Cardiac muscle cell (in vitro differentiated cells and primary cell): Measurements from ENCODE around the gene FGF14. TPM values are rescaled to one million over a fixed set of nuclear protein-coding genes. Genes with fewer than 3 reads are reported as not detected.
A peak's percentile ranks its signal among the peaks of the same experiment; 100 is the strongest.

ENCODE experiments used
- DNase-seq, 2 donors: peaks; one replicate each; pipeline versions ENCODE4 v3.0.0 to v3.0.0-alpha.2; 2010 to 2017; ENCODE audit warnings: low read depth in 1 of 2, low spot score in 1 of 2
- H3K27ac ChIP-seq: fragments of 200-600 bp; sonication (generic); 2 replicates; pipeline ENCODE4 v1.5.1; 2016
- H3K27me3 ChIP-seq: fragments of 200-600 bp; sonication (generic); 2 replicates; pipeline ENCODE4 v1.6.0; 2016; ENCODE audit warnings: control low read depth
- H3K36me3 ChIP-seq: fragments of 200-600 bp; sonication (generic); 2 replicates; pipeline ENCODE4 v1.5.1; 2016; ENCODE audit warnings: control low read depth
- H3K4me1 ChIP-seq: fragments of 200-600 bp; sonication (generic); 2 replicates; pipeline ENCODE4 v1.8.1; 2017; ENCODE audit warnings: low read depth, mild to moderate bottlenecking, mixed run types
- H3K4me3 ChIP-seq: fragments of 200-600 bp; sonication (generic); 2 replicates; pipeline ENCODE4 v1.5.1; 2016; ENCODE audit warnings: mild to moderate bottlenecking
- H3K9me3 ChIP-seq: fragments of 200-600 bp; sonication (generic); 2 replicates; pipeline ENCODE4 v1.5.1; 2017; ENCODE audit warnings: low read depth, mild to moderate bottlenecking, control low read depth
- polyA plus RNA-seq: library from polyadenylated mRNA; unstranded; fragments of >200 nt; fragmentation: Nextera tagmentation; extraction: Ambion mirVana; gene quantifications from 2 replicates; pipeline ENCODE4 v1.2.1, GENCODE V29; 2016
- total RNA-seq: library from RNA; depleted of rRNA; stranded (reverse); fragments of >200 nt; gene quantifications from 2 replicates; pipeline ENCODE4 v1.2.3, GENCODE V29; 2016
- TF ChIP-seq, protein P1 (sequence below): IDR thresholded peaks from 2 replicates; pipeline ENCODE4 v1.5.1; 2012; ENCODE audit warnings: low read depth, mild to moderate bottlenecking, low read length

FGF14 gene
- total and polyA plus RNA-seq, 2 experiments from 2014 or later, result not detected

DNA sequence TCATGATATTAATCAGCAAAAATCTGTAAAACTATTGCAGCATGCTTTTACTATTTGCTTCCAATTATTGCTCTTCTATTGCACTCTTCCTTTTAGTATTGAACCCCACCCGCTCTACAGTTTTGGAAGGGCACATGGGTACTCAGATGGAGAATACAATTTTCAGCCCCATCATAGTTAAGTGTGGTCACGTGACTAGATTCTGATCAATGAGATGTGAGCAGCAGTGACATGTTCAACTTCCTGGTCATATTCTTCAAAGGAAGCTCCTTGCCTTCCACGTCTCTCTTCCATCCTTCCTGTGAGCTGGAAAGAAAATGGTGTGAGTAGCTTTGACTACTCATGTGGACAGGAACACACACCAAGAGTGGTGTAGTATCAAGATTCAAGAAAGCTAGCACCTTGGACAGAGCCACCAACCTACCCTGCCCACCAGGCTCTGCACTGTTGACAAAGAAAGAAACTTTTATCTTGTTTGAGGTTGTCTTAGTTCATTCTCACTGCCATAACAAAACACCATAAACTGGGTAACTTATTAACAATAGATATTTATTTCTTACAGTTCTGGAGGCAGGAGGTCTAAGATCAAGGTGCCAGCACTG, 3.8 kb upstream of the FGF14 start:
- Histone ChIP-seq H3K27ac (no peak overlapping the region), H3K4me1 (no peaks in the 10 kb centered on the region), H3K9me3 (no peaks in the 10 kb centered on the region), H3K4me3 (no peak overlapping the region), H3K36me3 (no peaks in the 10 kb centered on the region), H3K27me3 (peaks cover 45% of the 10 kb centered on the region)
- TF ChIP-seq, protein P1, sequence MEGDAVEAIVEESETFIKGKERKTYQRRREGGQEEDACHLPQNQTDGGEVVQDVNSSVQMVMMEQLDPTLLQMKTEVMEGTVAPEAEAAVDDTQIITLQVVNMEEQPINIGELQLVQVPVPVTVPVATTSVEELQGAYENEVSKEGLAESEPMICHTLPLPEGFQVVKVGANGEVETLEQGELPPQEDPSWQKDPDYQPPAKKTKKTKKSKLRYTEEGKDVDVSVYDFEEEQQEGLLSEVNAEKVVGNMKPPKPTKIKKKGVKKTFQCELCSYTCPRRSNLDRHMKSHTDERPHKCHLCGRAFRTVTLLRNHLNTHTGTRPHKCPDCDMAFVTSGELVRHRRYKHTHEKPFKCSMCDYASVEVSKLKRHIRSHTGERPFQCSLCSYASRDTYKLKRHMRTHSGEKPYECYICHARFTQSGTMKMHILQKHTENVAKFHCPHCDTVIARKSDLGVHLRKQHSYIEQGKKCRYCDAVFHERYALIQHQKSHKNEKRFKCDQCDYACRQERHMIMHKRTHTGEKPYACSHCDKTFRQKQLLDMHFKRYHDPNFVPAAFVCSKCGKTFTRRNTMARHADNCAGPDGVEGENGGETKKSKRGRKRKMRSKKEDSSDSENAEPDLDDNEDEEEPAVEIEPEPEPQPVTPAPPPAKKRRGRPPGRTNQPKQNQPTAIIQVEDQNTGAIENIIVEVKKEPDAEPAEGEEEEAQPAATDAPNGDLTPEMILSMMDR, result no peak
- peak in 1 of 2 donors; percentile 67 for DNase-seq

DNA sequence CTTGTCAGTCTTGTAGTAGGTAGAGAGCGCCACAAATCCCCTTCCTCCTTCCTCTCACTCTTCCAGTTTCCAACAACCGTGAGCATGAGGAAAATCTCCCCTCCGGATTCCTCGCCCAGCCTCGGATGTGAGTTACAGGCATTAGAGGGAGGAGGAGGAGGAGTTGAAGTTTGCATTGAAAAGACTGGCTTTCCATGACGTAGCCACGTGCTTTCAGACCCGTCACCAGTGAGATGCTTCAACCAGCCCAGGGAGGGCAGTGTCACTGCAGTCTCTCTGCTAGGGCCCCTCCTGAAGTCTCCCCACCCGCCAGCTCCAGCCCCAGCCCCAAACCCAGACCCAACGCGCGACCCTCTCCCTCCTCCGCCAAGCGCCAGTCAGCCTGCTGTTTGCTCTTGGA, 442 bp upstream of the FGF14 start:
- Histone ChIP-seq H3K4me3 (no peak overlapping the region), H3K27ac (no peak overlapping the region), H3K9me3 (no peaks in the 10 kb centered on the region), H3K36me3 (no peaks in the 10 kb centered on the region), H3K27me3 (peaks cover 78% of the 10 kb centered on the region), H3K4me1 (peaks cover 4% of the 10 kb centered on the region)
- peak; percentile 20 to 23 for DNase-seq
- TF ChIP-seq, protein P1, result no peak

DNA sequence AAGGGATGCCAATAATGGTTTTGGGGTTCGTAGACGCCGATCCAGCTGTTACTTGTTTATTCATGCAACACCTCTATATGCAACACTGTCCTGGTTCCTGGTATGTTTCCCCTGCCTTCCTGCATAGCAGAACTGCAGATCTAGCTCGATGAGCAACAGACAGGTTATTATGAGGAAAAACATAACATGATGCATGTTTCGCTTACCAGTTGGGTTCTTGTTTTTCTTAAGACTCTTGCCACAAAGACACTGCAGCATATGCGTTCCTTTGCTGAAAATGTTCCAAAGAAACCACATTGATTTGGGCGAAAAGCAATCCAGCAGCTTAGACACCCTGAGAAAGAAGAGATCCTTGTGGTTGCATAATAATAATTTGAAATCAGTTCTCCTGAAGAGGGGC, 583 bp downstream of the FGF14 start:
- DNase-seq, result no peak

DNA sequence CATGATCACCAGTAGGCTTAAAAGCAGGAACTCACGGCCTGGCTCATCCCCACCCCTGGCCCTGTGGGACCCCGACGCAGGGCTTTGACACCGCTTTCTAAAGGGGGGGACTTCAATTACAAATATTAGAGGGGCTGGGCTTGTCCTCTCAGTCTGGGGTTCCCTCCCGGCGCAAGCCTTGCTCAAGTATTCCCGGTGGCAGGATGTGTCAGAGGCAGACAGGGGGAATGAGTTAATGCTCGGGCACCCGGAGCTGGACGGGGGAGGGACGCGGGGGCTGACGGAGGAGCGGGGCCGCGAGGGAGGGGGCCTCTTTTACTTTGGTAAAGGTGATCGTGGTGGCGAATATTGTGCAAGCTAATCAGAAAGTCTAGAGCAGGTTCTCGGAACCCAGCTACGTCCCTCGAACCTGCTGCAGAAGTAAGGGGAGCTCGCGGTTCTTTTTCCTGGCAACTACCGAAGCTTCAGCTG, 1.1 kb downstream of the FGF14 start:
- peaks cover 4% of the 10 kb centered on the region for H3K4me1 ChIP-seq
- H3K9me3 ChIP-seq, result no peaks in the 10 kb centered on the region
- TF ChIP-seq, protein P1, result no peak
- no peaks in the 10 kb centered on the region for H3K36me3 ChIP-seq
- H3K4me3 ChIP-seq, result peak overlapping the region; percentile 22
- peaks cover 94% of the 10 kb centered on the region for H3K27me3 ChIP-seq
- no peak for DNase-seq
- no peak overlapping the region for H3K27ac ChIP-seq

More for the DNA sequence above, 583 bp downstream of the FGF14 start:
- no peaks in the 10 kb centered on the region for H3K36me3 ChIP-seq
- TF ChIP-seq, protein P1, result no peak
- peaks cover 4% of the 10 kb centered on the region for H3K4me1 ChIP-seq
- no peak overlapping the region for H3K27ac ChIP-seq
- H3K4me3 ChIP-seq, result peak overlapping the region; percentile 22
- H3K9me3 ChIP-seq, result no peaks in the 10 kb centered on the region
- peaks cover 89% of the 10 kb centered on the region for H3K27me3 ChIP-seq

DNA sequence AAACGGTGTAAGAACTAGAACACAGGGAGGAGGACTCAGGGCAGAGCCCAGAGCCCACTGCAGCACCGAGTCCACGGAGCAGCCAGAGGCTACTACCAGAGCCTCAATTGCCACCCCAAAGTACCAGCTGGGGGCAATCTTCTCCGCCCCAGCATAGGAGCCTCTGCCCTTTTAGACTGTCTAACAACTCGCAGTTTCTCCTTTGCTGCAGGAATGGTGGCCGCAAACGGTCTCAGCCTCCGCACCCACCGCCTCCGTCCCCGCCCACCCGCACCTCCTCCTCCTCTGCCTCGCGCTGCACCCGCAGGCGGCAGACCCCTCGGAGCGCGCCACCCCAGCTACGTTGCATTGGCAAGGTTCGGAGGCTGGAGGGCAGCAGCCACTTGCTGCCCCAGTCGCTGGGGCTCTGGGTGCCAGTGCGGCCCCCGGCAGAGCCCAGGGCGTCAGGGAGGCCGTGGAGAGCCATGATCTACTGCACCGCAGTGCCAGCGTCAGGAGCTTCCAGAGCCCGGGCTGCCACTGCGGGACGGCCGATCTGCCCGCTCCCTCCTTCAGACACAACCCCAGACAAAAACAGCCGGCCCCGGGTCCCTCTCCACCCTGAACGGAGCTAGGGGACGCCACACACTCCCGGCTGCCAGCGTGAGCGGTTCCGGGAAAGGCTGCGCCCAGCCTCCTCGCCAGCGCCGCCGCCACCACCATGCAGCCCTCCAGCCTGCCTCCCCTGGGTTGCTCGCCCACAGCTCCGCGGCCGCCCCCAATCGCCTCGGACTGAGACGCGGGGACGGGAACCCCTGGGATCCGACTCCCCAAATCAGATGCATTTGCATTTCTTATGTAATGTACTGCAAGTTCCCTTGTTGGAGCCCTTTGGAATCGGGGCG, 1.8 kb downstream of the FGF14 start:
- Histone ChIP-seq H3K4me3 (peak overlapping the region; percentile 22), H3K27me3 (peaks cover 93% of the 10 kb centered on the region), H3K36me3 (no peaks in the 10 kb centered on the region), H3K9me3 (no peaks in the 10 kb centered on the region), H3K27ac (no peak overlapping the region), H3K4me1 (peaks cover 4% of the 10 kb centered on the region)
- TF ChIP-seq, protein P1, result no peak
- peak in 1 of 2 donors; percentile 9 for DNase-seq
